Measurements from ENCODE around the gene MROH8. TPM values are rescaled to one million over a fixed set of nuclear protein-coding genes. Genes with fewer than 3 reads are reported as not detected.

MROH8 gene
- total RNA-seq, 1 experiment from 2014 or later = 2.3 TPM

GRCh38 chr20:37190354-37191112 lies 11.2 kb upstream of the MROH8 start:
- no peak for DNase-seq (ENCODE audit: low read depth in 1 of 2, low spot score in 2 of 2)
- Histone ChIP-seq H3K9me3 (replicated peaks) (no peaks in the 10 kb centered on the region), H3K36me3 (peaks cover 61% of the 10 kb centered on the region), H3K4me1 (replicated peaks) (no peaks in the 10 kb centered on the region), H3K27ac (no peak overlapping the region), H3K4me3 (no peak overlapping the region), H3K27me3 (replicated peaks) (no peaks in the 10 kb centered on the region)

GRCh38 chr20:37189416-37190016 lies 10.2 kb upstream of the MROH8 start:
- no peak overlapping the region for H3K4me3 ChIP-seq
- no peaks in the 10 kb centered on the region for H3K4me1 ChIP-seq (replicated peaks)
- DNase-seq (ENCODE audit: low read depth in 1 of 2, low spot score in 2 of 2) = no peak
- no peak overlapping the region for H3K27ac ChIP-seq
- no peaks in the 10 kb centered on the region for H3K27me3 ChIP-seq (replicated peaks)
- H3K9me3 ChIP-seq (replicated peaks) = no peaks in the 10 kb centered on the region
- peaks cover 71% of the 10 kb centered on the region for H3K36me3 ChIP-seq

GRCh38 chr20:37188787-37189186 lies 9.4 kb upstream of the MROH8 start:
- Histone ChIP-seq H3K9me3 (replicated peaks) (no peaks in the 10 kb centered on the region), H3K36me3 (peaks cover 79% of the 10 kb centered on the region), H3K27me3 (replicated peaks) (no peaks in the 10 kb centered on the region), H3K4me1 (replicated peaks) (no peaks in the 10 kb centered on the region), H3K4me3 (no peak overlapping the region), H3K27ac (no peak overlapping the region)
- DNase-seq (ENCODE audit: low read depth in 1 of 2, low spot score in 2 of 2) = no peak

GRCh38 chr20:37185686-37186085 lies 6.3 kb upstream of the MROH8 start:
- Histone ChIP-seq H3K36me3 (peaks cover 80% of the 10 kb centered on the region), H3K9me3 (replicated peaks) (no peaks in the 10 kb centered on the region), H3K4me1 (replicated peaks) (peaks cover 1% of the 10 kb centered on the region), H3K27ac (no peak overlapping the region), H3K27me3 (replicated peaks) (no peaks in the 10 kb centered on the region), H3K4me3 (no peak overlapping the region)
- no peak for DNase-seq (ENCODE audit: low read depth in 1 of 2, low spot score in 2 of 2)

GRCh38 chr20:37179683-37180524 lies 556 bp upstream of the MROH8 start:
- peaks cover 41% of the 10 kb centered on the region for H3K36me3 ChIP-seq
- H3K27me3 ChIP-seq (replicated peaks) = no peaks in the 10 kb centered on the region
- DNase-seq (ENCODE audit: low read depth in 1 of 2, low spot score in 2 of 2) = peak in 1 of 2 experiments; percentile 30
- H3K4me1 ChIP-seq (replicated peaks) = peaks cover 10% of the 10 kb centered on the region
- H3K4me3 ChIP-seq = peak overlapping the region; percentile 86
- peak overlapping the region; percentile 99 for H3K27ac ChIP-seq
- no peaks in the 10 kb centered on the region for H3K9me3 ChIP-seq (replicated peaks)

GRCh38 chr20:37172836-37173235 lies 6.5 kb downstream of the MROH8 start:
- Histone ChIP-seq H3K27ac (no peak overlapping the region), H3K36me3 (no peaks in the 10 kb centered on the region), H3K4me1 (replicated peaks) (no peaks in the 10 kb centered on the region), H3K9me3 (replicated peaks) (no peaks in the 10 kb centered on the region; the same call in 1 of the 2 replicates), H3K4me3 (no peak overlapping the region), H3K27me3 (replicated peaks) (no peaks in the 10 kb centered on the region)
- DNase-seq (ENCODE audit: low read depth in 1 of 2, low spot score in 2 of 2) = no peak

- H3K36me3 ChIP-seq = no peaks in the 10 kb centered on the region
- H3K9me3 ChIP-seq (replicated peaks) = no peaks in the 10 kb centered on the region; the same call in 1 of the 2 replicates
- H3K4me3 ChIP-seq = no peak overlapping the region
- H3K27me3 ChIP-seq (replicated peaks) = no peaks in the 10 kb centered on the region
- DNase-seq (ENCODE audit: low read depth in 1 of 2, low spot score in 2 of 2) = no peak
- H3K27ac ChIP-seq = no peak overlapping the region
- H3K4me1 ChIP-seq (replicated peaks) = no peaks in the 10 kb centered on the region
Observed at GRCh38 chr20:37166867-37167266, 12.5 kb downstream of the MROH8 start.

GRCh38 chr20:37165031-37165430 lies 14.3 kb downstream of the MROH8 start:
- DNase-seq (ENCODE audit: low read depth in 1 of 2, low spot score in 2 of 2) = no peak
- Histone ChIP-seq H3K27ac (no peak overlapping the region), H3K36me3 (no peaks in the 10 kb centered on the region), H3K4me1 (replicated peaks) (no peaks in the 10 kb centered on the region), H3K4me3 (no peak overlapping the region), H3K9me3 (replicated peaks) (no peaks in the 10 kb centered on the region), H3K27me3 (replicated peaks) (no peaks in the 10 kb centered on the region)

- Histone ChIP-seq H3K4me1 (replicated peaks) (no peaks in the 10 kb centered on the region), H3K27ac (no peak overlapping the region), H3K4me3 (no peak overlapping the region), H3K9me3 (replicated peaks) (no peaks in the 10 kb centered on the region), H3K27me3 (replicated peaks) (no peaks in the 10 kb centered on the region), H3K36me3 (no peaks in the 10 kb centered on the region)
- DNase-seq (ENCODE audit: low read depth in 1 of 2, low spot score in 2 of 2) = no peak
Observed at GRCh38 chr20:37163832-37164554, 15.4 kb downstream of the MROH8 start.

- no peak for DNase-seq (ENCODE audit: low read depth in 1 of 2, low spot score in 2 of 2)
- Histone ChIP-seq H3K27ac (no peak overlapping the region), H3K9me3 (replicated peaks) (no peaks in the 10 kb centered on the region), H3K4me1 (replicated peaks) (no peaks in the 10 kb centered on the region), H3K36me3 (no peaks in the 10 kb centered on the region), H3K4me3 (no peak overlapping the region), H3K27me3 (replicated peaks) (no peaks in the 10 kb centered on the region)
Observed at GRCh38 chr20:37162646-37163045, 16.7 kb downstream of the MROH8 start.

- DNase-seq (ENCODE audit: low read depth in 1 of 2, low spot score in 2 of 2) = no peak
- no peak overlapping the region for H3K27ac ChIP-seq
- H3K9me3 ChIP-seq (replicated peaks) = no peaks in the 10 kb centered on the region
- no peaks in the 10 kb centered on the region for H3K4me1 ChIP-seq (replicated peaks)
- H3K4me3 ChIP-seq = no peak overlapping the region
- H3K36me3 ChIP-seq = no peaks in the 10 kb centered on the region
- H3K27me3 ChIP-seq (replicated peaks) = no peaks in the 10 kb centered on the region
Observed at GRCh38 chr20:37161830-37162549, 17.4 kb downstream of the MROH8 start.

- DNase-seq (ENCODE audit: low read depth in 1 of 2, low spot score in 2 of 2) = no peak
- Histone ChIP-seq H3K27ac (no peak overlapping the region), H3K4me1 (replicated peaks) (no peaks in the 10 kb centered on the region), H3K36me3 (no peaks in the 10 kb centered on the region), H3K4me3 (no peak overlapping the region), H3K9me3 (replicated peaks) (no peaks in the 10 kb centered on the region), H3K27me3 (replicated peaks) (no peaks in the 10 kb centered on the region)
Observed at GRCh38 chr20:37160683-37161082, 18.7 kb downstream of the MROH8 start.

- H3K9me3 ChIP-seq (replicated peaks) = no peaks in the 10 kb centered on the region
- H3K27me3 ChIP-seq (replicated peaks) = no peaks in the 10 kb centered on the region
- no peak for DNase-seq (ENCODE audit: low read depth in 1 of 2, low spot score in 2 of 2)
- no peaks in the 10 kb centered on the region for H3K4me1 ChIP-seq (replicated peaks)
- H3K36me3 ChIP-seq = no peaks in the 10 kb centered on the region
- no peak overlapping the region for H3K4me3 ChIP-seq
- H3K27ac ChIP-seq = no peak overlapping the region
Observed at GRCh38 chr20:37158248-37158647, 21.1 kb downstream of the MROH8 start.

All from SJSA1 (cell line).